Naive B cell (primary cell): ENCODE results near the gene TERB1. TPM values are rescaled to one million over a fixed set of nuclear protein-coding genes. Genes with fewer than 3 reads are reported as not detected.

Experiments used
- ATAC-seq, 2 donors: fragments of 150-1000 bp; cut with Tn5 transposase; 2 replicates each; pipeline ENCODE4 v1.10.0; 2021; ENCODE audit warnings: low read depth in 2 of 2, mild to moderate bottlenecking in 2 of 2, moderate library complexity in 2 of 2
- DNase-seq: peaks from one replicate; pipeline ENCODE4 v3.0.0; 2022
- H3K27ac Mint-ChIP-seq, 6 donors: one replicate each; pipeline ENCODE4 v1.8.0; 2020 to 2022; ENCODE audit warnings: mild to moderate bottlenecking in 6 of 6, mixed read lengths in 6 of 6, moderate library complexity in 5 of 6, inconsistent platforms in 2 of 6
- H3K27me3 Mint-ChIP-seq, 3 donors: one replicate each; pipeline ENCODE4 v1.8.0; 2021 to 2022; ENCODE audit warnings: mixed read lengths in 3 of 3, mild to moderate bottlenecking in 1 of 3
- H3K36me3 Mint-ChIP-seq, 2 donors: one replicate each; pipeline ENCODE4 v1.8.0; 2020 to 2022; ENCODE audit warnings: mixed read lengths in 2 of 2, inconsistent platforms in 1 of 2, mild to moderate bottlenecking in 1 of 2
- H3K4me1 Mint-ChIP-seq, 3 donors: one replicate each; pipeline ENCODE4 v1.8.0; 2020 to 2022; ENCODE audit warnings: mixed read lengths in 3 of 3, inconsistent platforms in 1 of 3, mild to moderate bottlenecking in 1 of 3, moderate library complexity in 1 of 3
- H3K4me3 Mint-ChIP-seq, 8 donors: one replicate each; pipeline ENCODE4 v1.8.0; 2020 to 2022; ENCODE audit warnings: mild to moderate bottlenecking in 8 of 8, mixed read lengths in 8 of 8, moderate library complexity in 8 of 8, inconsistent platforms in 2 of 8
- H3K9me3 Mint-ChIP-seq, 7 donors: one replicate each; pipeline ENCODE4 v1.8.0; 2020 to 2022; ENCODE audit warnings: mixed read lengths in 7 of 7, mild to moderate bottlenecking in 5 of 7, inconsistent platforms in 2 of 7, moderate library complexity in 1 of 7
- polyA plus RNA-seq, 6 donors: library from polyadenylated mRNA; unstranded; fragments of 300-500 nt; fragmentation: Illumina TruSeq; gene quantifications; one replicate each; pipeline ENCODE4 v1.2.3, GENCODE V29; 2021; ENCODE audit warnings: low read depth in 6 of 6

The TERB1 gene
- polyA plus RNA-seq, 6 donors from 2014 or later: not detected

- no peak for DNase-seq
- H3K27ac Mint-ChIP-seq: peak overlapping the region in 2 of 6 donors; percentile 52 to 62
- H3K4me1 Mint-ChIP-seq: peaks cover 4 to 6% (median 5%) of the 10 kb centered on the region in 3 donors
- peaks cover 7 to 37% of the 10 kb centered on the region in 2 donors for H3K36me3 Mint-ChIP-seq
- no peaks in the 10 kb centered on the region for H3K27me3 Mint-ChIP-seq
- no peak overlapping the region for H3K4me3 Mint-ChIP-seq
- H3K9me3 Mint-ChIP-seq: no peaks in the 10 kb centered on the region
- ATAC-seq: no peak
Observed at GRCh38 chr16:66728804-66729203, 72.6 kb downstream of the TERB1 start.

GRCh38 chr16:66728117-66728787 is 73.1 kb downstream of the TERB1 start:
- no peak overlapping the region for H3K4me3 Mint-ChIP-seq
- peaks cover 4 to 6% (median 5%) of the 10 kb centered on the region in 3 donors for H3K4me1 Mint-ChIP-seq
- ATAC-seq: peak; percentile 62
- peaks cover 7 to 43% of the 10 kb centered on the region in 2 donors for H3K36me3 Mint-ChIP-seq
- no peaks in the 10 kb centered on the region for H3K27me3 Mint-ChIP-seq
- peak; percentile 42 for DNase-seq
- peak overlapping the region in 4 of 6 donors; percentile 34 to 80 (median 54) for H3K27ac Mint-ChIP-seq
- H3K9me3 Mint-ChIP-seq: no peaks in the 10 kb centered on the region

- Mint-ChIP-seq H3K4me3 (no peak overlapping the region), H3K36me3 (peaks cover 4 to 20% of the 10 kb centered on the region in 2 donors), H3K27me3 (no peaks in the 10 kb centered on the region), H3K4me1 (no peaks in the 10 kb centered on the region), H3K27ac (peak overlapping the region in 1 of 6 donors; percentile 20), H3K9me3 (no peaks in the 10 kb centered on the region)
- no peak for ATAC-seq
- no peak for DNase-seq
Observed at GRCh38 chr16:66720766-66721165, 80.6 kb downstream of the TERB1 start.

DNA sequence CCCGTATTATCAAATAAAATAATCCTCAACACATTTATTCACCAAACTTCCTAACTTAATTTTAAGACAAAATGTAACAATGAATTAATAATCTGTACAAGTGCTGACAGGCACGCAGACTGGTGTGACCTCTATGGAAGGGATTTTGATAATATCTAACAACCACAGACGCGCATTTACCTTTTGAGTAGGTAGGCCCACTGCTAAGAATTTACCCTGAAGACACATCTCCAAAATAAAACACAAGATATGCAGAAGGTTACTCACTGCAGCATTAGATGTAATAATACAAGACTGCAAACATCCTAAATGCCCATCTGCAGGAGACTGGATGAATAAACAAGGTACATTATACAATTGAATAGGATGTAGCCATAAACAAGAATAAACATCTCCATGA is 82.1 kb downstream of the TERB1 start:
- ATAC-seq (no peak), DNase-seq (no peak)
- Mint-ChIP-seq H3K9me3 (no peaks in the 10 kb centered on the region), H3K27me3 (no peaks in the 10 kb centered on the region), H3K4me1 (no peaks in the 10 kb centered on the region), H3K4me3 (peak overlapping the region in 1 of 8 donors; percentile 15), H3K36me3 (peaks cover 0 to 17% of the 10 kb centered on the region in 2 donors), H3K27ac (no peak overlapping the region)

DNA sequence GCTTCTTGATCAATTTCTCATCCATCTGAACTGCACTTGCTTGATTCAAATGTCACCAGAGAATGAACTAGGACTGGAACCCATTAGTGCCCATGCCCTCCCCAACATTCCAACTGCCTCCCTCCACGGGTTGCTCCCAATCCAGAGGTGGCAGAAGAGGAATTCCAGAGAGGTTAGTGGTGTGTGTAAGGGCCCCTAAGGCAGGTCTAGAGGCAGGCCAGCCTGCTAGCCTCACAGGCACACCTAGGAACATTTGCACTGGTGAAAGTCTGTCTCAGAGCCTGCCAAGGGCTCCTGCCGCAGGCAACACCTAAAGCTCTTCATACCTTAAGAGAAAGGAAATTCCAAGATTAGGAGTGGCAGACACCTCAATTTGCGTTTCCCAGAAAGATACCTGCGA is 83.6 kb downstream of the TERB1 start:
- ATAC-seq: no peak
- Mint-ChIP-seq H3K27me3 (peaks cover under 1 to 2% (median 1%) of the 10 kb centered on the region in 3 donors), H3K36me3 (peaks cover 0 to 3% of the 10 kb centered on the region in 2 donors), H3K4me3 (no peak overlapping the region), H3K9me3 (no peaks in the 10 kb centered on the region), H3K4me1 (no peaks in the 10 kb centered on the region), H3K27ac (no peak overlapping the region)
- no peak for DNase-seq

DNA sequence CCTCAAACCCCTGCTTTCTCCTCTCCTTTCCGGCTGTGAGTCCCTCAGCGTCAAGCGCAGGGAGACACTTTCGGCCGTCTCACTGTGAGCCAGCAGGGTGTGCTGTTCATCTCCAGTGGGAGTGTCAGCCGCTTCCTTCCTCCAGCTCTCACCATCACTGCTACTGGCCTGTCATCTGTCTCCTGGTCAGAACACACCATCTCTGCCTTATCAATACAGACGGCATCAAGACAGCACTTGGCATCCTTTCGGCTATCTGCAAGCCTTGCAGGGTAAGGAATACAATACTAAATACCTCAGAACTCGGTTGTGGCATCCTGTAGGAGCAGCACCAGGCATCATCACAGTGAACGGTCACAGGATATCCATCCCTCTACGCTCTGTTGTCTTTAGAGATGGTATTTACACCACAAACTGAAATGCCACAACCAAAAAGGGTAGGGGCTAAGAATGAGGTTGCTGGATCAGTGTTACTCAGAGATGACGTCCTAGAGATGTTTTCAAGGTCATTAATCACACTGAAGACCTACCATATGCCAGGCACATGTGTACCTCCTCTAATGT is 84.2 kb downstream of the TERB1 start:
- H3K27ac Mint-ChIP-seq: peak overlapping the region in 1 of 6 donors; percentile 38
- no peak for DNase-seq

GRCh38 chr16:66714654-66715307 is 86.6 kb downstream of the TERB1 start:
- Mint-ChIP-seq H3K36me3 (peaks cover 0 to 3% of the 10 kb centered on the region in 2 donors), H3K9me3 (peaks cover 0 to 5% (median 3%) of the 10 kb centered on the region in 7 donors), H3K27me3 (peaks cover 6 to 17% (median 8%) of the 10 kb centered on the region in 3 donors), H3K27ac (no peak overlapping the region), H3K4me3 (no peak overlapping the region), H3K4me1 (no peaks in the 10 kb centered on the region)
- no peak for DNase-seq
- ATAC-seq: no peak

More for the DNA sequence above, 84.2 kb downstream of the TERB1 start:
- H3K9me3 Mint-ChIP-seq: peaks cover 0 to 5% (median 3%) of the 10 kb centered on the region in 7 donors
- peaks cover 6 to 8% (median 7%) of the 10 kb centered on the region in 3 donors for H3K27me3 Mint-ChIP-seq
- H3K4me3 Mint-ChIP-seq: no peak overlapping the region
- ATAC-seq: no peak
- no peaks in the 10 kb centered on the region for H3K4me1 Mint-ChIP-seq
- peaks cover 0 to 3% of the 10 kb centered on the region in 2 donors for H3K36me3 Mint-ChIP-seq

DNA sequence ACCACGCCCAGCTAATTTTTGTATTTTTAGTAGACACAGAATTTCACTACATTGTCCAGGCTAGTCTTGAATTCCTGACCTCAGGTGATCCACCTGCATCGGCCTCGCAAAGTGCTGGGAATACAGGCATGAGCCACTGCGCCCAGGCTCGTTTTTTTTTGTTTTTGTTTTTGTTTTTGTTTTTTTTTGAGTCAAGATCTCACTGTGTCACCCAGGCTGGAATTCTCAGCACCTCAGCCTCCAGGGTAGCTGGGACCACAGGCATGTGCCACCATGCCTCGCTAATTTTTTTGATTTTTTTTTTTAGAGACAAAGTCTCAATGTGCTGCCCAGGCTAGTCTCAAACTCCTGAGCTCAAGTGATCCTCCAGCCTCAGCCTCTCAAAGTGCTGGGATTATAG is 87.3 kb downstream of the TERB1 start:
- peaks cover 0 to under 1% of the 10 kb centered on the region in 2 donors for H3K36me3 Mint-ChIP-seq
- ATAC-seq: no peak
- no peaks in the 10 kb centered on the region for H3K4me1 Mint-ChIP-seq

GRCh38 chr16:66713076-66713475 is 88.3 kb downstream of the TERB1 start:
- peaks cover 6 to 25% (median 8%) of the 10 kb centered on the region in 3 donors for H3K27me3 Mint-ChIP-seq
- no peak for DNase-seq
- H3K9me3 Mint-ChIP-seq: peaks cover 0 to 5% (median 3%) of the 10 kb centered on the region in 7 donors
- H3K4me1 Mint-ChIP-seq: no peaks in the 10 kb centered on the region
- no peak overlapping the region for H3K4me3 Mint-ChIP-seq
- no peak for ATAC-seq
- H3K27ac Mint-ChIP-seq: no peak overlapping the region
- no peaks in the 10 kb centered on the region for H3K36me3 Mint-ChIP-seq

More for the DNA sequence above, 87.3 kb downstream of the TERB1 start:
- H3K27me3 Mint-ChIP-seq: peaks cover 6 to 22% (median 8%) of the 10 kb centered on the region in 3 donors
- no peak overlapping the region for H3K4me3 Mint-ChIP-seq
- H3K27ac Mint-ChIP-seq: no peak overlapping the region
- no peak for DNase-seq
- peaks cover 0 to 5% (median 3%) of the 10 kb centered on the region in 7 donors for H3K9me3 Mint-ChIP-seq

- H3K4me3 Mint-ChIP-seq: no peak overlapping the region
- H3K27ac Mint-ChIP-seq: peak overlapping the region in 1 of 6 donors; percentile 73
- no peaks in the 10 kb centered on the region for H3K36me3 Mint-ChIP-seq
- DNase-seq: no peak
- H3K4me1 Mint-ChIP-seq: no peaks in the 10 kb centered on the region
- H3K27me3 Mint-ChIP-seq: peaks cover 6 to 28% (median 8%) of the 10 kb centered on the region in 3 donors
- no peak for ATAC-seq
- H3K9me3 Mint-ChIP-seq: peaks cover 0 to 5% (median 3%) of the 10 kb centered on the region in 7 donors
Observed at GRCh38 chr16:66712512-66712911, 88.9 kb downstream of the TERB1 start.

DNA sequence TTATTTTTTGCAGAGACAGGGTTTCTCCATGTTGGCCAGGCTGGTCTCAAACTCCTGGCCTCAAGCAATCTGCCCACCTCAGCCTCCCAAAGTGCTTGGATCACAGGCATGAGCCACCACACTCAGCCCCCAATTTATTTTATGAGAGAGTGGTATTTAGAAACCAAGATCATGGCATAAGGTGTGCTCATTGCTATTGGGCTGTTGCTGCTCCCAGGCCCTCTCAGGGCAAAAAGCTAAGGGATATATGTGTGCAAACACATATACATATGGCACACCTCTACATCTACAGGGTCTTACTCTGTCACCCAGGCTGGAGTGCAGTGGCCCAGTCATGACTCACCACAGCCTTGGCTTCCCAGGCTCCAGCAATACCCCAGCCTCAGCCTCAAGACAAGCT is 89.8 kb downstream of the TERB1 start:
- H3K36me3 Mint-ChIP-seq: no peaks in the 10 kb centered on the region
- H3K9me3 Mint-ChIP-seq: peaks cover 0 to 5% (median 3%) of the 10 kb centered on the region in 7 donors
- no peak overlapping the region for H3K27ac Mint-ChIP-seq
- ATAC-seq (no peak), DNase-seq (no peak)
- H3K27me3 Mint-ChIP-seq: peaks cover 6 to 31% (median 8%) of the 10 kb centered on the region in 3 donors
- no peak overlapping the region for H3K4me3 Mint-ChIP-seq
- H3K4me1 Mint-ChIP-seq: no peaks in the 10 kb centered on the region

DNA sequence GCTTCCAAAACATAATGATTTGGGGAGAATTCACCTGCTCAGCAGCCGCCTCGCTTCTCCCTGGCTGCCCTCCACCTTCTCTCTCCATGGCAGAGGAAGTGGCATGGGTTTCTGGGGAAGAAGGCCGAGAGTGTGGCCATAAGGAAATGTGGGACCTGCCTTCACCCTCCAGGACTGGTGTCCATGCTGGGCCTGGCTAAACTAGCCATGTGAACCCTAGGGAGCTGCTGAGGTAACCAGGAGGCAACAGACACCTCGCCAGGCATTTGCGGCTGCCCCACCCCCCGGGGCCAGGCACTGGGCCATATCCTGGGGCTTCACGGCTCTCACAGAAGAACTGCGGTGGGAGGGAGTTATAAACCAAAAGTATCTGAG is 94.9 kb downstream of the TERB1 start:
- no peaks in the 10 kb centered on the region for H3K9me3 Mint-ChIP-seq
- no peak overlapping the region for H3K27ac Mint-ChIP-seq
- ATAC-seq: no peak
- no peak for DNase-seq
- H3K36me3 Mint-ChIP-seq: no peaks in the 10 kb centered on the region
- no peaks in the 10 kb centered on the region for H3K4me1 Mint-ChIP-seq
- peaks cover 0 to 37% (median 0%) of the 10 kb centered on the region in 3 donors for H3K27me3 Mint-ChIP-seq
- H3K4me3 Mint-ChIP-seq: no peak overlapping the region

DNA sequence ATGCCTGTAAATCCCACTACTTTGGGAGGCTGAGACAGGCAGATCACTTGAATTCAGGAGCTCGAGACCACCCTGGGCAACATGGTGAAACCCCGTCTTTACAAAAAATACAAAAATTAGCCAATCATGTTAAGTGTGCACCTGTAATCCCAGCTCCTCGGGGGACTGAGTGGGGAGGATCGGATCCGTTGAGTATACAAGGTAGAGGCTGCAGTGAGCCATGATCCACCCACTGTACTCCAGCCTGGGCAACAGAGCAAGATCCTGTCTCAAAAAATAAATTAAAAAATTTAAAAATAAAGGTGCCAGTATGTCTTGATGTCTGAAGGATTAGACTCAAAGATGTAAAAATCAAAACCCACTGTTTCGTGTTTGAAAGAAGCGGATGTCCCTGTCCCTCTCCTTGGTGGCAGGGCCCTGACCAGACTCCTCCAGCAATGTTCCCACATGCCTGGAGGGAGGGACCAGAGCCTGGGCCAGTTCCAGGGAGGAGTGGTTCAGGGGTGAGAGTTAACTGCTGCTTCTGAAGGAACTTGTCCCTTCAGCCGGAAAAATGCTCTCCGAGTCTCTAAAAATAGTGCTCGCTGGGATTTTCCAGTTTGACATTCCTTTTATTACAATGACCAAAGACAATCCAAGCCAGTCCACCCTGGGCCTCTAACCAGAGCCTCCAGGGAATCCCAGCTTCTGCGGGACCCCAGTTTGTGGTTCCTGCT is 95.4 kb downstream of the TERB1 start:
- Mint-ChIP-seq H3K4me1 (no peaks in the 10 kb centered on the region), H3K27me3 (peaks cover 0 to 34% (median 0%) of the 10 kb centered on the region in 3 donors), H3K36me3 (no peaks in the 10 kb centered on the region), H3K9me3 (no peaks in the 10 kb centered on the region), H3K27ac (no peak overlapping the region), H3K4me3 (no peak overlapping the region)
- DNase-seq (no peak), ATAC-seq (no peak)
